Measurements from ENCODE around the gene DOK3.

Gene DOK3

DNA sequence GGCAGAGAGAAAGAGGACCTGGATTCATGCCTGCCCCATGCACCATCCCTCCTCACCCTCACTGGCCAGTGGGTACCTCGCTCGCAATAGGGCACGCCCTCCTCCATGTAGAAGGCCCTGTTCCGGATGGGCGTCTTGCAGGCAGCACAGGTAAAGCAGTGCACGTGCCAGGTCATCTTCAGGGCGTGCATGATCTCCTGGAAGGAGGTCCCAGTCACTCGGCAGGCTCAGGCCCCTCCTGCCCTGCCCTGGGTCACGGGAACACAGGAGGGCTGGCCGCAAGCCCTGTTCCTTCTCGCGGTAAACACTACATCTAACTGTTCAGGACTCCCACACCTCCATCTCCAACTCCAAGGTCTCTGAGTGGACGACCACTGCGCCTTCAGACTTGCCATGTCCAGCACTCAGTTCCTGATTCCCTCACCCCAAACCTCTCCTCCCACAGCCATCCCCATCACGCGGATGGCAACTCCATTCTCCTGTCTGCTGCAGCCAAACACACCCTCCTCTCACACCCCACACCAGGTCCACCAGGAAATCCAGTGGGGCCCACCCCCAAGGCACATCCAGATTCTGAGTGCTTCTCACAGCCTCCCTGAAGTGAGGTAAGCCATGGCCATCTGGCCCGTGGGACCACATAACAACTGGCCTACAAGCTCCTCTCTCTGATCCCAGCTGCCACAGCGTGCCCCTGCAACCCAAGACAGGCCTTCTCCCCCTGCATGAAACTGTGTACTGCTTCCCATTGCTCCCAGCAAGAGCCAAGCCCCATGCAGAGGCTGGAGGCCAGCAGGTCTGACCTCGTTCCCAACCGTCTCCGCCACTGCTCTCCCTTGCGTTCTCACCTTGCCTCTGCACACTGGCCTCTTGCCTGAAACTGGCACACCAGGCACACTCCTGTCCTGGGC is 25.4 kb downstream of the DOK3 start:
- no peak for DNase-seq (ENCODE audit: low read depth in 2 of 2)

DNA sequence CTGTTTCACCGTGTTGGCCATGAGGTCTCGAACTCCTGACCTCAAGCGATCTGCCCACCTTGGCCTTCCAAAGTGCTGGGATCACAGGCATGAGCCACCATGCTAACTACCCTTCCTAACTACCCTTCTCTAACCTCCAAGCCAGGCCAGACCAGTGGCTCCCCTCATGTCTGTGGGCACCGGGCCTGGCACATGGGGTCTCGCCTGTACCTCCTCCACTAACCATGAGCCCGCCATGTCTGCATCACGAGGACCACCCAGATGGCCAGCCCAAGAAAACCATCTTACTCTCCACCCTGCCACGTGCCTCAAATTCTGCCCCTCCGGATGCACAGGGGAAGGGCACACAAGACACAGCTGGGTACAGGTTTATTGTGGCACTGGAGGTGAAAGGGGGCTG is 26.6 kb downstream of the DOK3 start:
- DNase-seq (ENCODE audit: low read depth in 2 of 2) = no peak

DNA sequence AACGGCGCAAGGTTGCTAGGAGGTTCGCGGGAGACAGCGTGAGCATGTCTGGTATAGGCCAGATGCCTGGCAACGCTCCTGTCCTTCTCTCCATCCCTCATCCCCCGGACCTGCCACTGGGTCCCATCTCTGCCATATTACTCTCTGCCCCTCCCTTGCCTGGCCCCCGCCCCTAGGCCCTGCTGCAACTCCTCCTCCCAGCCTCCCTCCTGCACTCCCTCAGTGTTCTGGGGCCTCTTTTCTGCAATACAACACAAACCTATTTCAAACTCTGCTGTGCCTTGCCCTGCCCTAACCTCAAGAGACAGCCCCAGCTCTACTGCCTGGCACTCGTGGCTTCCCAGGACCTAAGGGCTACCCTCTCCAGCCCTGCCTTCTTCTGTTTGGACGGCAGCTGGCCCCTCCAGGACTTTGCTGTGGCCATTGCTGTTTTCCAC is 27.2 kb downstream of the DOK3 start:
- DNase-seq (ENCODE audit: low read depth in 2 of 2) = no peak

DNA sequence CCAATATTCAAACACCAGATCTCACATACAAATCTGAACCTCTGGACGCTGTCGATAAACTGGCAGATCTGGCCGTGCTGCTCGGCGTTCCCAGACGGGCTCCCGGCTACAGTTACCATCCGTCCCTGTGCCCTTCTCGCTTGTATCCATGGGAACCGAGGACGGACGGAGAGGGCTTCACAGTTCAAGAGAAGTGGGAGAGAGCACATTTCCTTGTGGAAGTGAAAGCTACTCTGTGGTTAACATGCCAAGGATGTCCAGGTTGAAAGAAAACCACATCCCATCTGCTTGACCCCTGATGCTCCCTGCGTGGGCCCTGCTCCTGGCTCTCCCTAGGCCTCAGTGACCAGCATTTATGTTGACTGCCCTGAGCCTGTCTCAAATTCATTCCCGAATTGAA is 29.9 kb downstream of the DOK3 start:
- DNase-seq (ENCODE audit: low read depth in 2 of 2) = no peak

DNA sequence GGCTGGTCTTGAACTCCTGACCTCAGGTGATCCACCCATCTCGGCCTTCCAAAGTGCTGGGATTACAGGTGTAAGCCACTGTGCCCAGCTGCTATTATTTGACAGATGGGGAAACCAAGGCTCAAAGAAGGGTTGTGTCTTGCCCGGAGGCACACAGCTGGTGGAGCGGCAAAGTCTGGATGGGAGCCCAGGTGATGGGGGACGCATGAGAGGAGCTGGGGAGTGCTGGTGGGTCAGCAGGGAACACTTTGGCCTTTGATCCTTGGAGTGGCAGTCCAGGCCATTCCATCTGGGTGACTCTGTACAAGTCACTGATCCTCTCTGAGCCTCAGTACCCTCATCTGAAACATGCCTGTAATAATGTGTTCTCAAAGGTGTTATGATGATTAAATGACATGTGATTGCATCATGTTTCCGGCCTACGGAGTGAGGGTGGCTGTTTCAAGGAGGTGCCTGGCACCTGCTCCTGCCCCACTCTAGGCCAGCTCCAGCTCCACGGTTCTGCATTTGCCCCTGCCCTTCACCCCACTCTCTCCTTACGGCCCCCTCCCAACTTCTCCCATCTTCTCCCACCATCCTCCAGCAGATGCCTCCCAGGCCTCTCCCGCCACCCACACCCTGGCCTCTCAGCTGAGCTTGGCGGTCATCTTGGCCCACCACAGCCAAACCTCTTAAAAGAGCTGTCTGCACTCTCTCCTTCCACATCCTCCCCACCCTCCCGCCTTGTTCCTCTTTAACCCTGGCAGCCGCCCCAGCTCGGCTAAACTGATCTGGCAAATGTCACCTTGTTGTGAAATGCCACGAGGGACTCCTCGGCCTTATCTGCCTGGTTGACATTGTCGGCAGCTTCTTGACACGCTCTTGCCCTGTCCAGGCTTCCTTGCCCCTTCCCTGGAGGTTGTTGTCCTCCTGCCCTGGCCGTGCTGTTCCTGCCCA is 30.6 kb downstream of the DOK3 start:
- no peak for DNase-seq (ENCODE audit: low read depth in 2 of 2)

DNA sequence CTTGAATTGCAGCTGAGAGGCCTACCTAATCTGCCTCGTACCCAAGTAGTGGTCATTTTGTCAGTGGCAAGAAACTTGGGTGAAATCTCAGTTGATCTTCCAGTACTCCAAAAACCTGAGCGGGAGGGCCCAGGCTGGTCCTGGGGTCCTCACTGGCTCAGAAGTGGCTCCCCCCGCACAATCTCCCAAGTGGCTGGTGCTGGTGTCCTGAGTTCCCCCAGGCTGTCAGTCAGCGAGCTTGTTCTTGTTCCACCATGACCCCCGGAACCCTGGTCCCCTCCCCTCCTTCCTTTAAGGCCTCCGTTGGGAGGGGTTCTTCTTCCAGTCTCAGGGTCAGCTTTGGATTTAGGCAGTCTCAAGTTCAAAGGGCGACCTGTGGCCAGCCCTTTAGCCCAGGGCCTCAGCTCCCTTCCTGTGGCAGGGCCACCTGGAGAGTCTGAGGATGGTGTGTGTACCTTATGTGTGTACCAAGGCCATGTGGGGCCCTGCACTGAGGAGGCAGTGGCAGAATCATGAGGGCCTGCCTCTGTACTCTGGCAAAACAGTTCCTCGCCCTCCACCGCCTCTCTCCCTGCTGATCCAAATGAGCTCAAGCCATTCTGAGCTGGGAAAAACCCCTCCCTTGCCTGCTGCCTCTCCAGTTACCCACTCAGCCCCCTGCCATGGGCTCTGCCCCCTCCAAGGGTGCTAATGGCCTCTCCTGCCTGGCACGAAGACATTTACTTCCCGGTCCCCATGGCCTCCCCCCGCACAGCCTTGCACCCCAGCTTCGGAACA is 31.7 kb downstream of the DOK3 start:
- DNase-seq (ENCODE audit: low read depth in 2 of 2) = no peak

DNA sequence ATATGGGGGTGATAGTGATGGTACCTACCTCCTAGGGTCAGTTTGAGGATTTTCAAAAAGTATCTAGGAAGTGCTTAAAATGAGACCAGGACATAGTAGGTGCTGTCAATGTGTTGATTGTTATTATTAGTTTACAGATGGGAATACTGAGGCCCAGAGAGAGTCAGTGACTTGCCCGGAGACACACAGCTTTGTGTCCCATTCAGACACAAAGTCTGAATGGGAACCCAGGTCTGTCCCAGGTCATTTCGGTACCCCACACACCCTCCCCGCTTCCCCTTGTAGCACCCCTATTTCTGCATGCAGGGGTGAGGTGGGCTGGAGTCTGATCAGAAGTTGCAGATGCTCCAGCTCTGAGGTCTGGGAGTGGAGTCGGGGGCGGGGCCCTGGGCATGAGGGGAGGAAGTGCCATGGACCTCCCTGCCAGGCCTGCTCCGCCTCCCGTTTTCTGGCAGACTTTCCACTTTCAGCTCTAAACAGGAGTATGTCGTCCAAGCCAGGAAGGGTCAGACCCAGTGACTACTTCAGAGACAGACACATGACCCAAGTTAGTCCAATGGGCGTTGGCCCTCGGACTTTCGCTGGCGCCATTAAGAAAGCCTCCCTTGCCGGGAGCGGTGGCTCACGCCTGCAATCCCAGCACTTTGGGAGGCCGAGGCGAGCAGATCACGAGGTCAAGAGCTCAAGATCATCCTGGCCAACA is 32.9 kb downstream of the DOK3 start:
- DNase-seq (ENCODE audit: low read depth in 2 of 2) = no peak

DNA sequence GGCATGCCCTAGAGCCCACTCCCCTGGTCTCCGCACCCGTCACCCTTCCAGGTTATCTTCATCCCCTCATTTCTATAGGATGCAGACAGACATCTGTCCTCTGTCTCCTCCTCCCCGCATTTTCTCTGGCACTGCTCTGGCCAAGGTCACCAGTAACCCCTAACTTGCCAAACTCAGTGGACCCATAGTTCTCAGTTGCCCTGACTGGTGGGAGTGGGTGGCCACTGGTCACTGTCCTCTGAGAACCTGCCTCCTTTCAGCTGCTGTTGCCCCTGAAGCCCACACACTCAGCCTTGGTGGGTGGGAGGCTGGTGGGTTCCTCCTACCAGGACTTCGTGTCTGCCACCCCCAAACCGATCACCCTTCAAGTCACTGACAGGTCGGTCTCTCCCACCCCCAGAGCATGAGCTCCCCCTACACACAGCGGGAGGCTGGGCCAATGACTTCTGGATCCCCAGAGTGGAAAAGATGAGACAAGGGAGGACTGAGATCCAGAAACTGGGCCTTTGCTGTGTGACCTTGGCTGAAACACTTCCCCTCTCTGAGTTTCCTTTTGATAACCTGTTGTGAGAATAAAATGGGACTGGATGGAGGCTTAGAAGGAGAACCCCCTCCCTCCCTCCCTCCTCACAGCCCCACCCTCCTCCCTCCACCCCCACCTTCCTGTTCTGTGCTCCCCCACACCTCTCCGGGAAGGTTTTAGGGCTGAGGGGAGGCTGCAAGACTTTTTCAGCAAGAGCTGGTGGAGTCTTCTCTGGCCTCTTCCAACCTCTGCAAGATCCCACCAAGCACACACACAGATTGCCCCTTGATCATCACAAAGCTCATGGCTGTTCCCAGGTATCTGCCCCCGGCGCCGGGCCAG is 33.8 kb downstream of the DOK3 start:
- no peak for DNase-seq (ENCODE audit: low read depth in 2 of 2)

DNA sequence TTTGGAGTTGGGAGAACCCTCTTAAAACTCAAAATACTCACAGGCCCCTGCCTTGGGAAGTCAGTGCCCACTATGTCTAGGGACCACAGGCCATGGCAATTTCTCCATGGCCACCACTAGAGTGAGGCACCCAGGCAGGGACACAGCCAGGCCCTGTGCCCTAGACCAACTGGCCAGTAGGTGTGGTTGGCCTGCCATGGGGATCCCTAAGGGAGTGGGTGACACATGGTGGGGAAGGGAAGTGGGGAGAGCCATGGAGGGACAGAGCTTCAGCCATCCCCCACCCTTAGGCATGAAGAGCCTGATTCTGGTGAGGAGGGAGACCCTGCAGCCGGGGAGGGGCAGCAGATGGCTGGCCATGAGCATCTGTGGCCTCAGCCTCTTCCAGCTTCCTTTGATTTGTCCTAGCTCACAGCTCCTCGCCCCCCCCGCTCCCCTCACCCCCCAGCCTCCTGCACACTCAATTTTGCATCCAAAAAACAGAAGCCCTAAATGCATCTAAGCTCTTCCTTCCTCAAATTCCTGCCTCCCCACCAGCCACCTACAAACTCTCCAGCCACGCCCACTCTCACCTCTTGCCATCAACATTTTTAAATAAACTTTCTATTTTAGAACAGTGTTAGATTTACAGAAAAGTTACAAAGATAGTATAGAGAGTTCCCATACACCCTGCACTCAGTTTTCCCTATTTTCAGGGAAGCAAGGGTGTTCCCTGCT is 34.6 kb downstream of the DOK3 start:
- DNase-seq (ENCODE audit: low read depth in 2 of 2) = no peak

DNA sequence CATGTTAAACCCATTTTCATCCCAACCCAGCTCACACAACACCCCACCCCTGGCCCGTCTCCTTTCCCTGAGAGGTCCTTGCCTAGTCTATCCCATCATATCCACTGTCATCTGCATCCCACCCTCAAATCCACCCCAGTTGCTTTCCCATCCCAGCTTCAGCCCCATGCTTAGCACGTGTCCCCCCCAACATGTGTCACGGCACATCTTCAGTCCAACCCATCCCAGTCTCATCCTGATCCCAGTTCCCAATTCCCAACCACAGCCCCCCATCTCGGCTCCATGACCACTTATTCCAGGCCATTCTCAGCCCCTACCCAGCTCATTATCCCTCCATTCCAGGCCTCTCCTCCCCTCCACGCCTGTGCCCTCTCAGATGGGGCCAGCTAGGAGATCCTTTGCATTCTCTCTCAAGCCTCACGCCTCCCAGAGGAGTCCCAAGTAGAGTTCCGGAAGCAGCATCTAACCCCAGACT is 35.6 kb downstream of the DOK3 start:
- DNase-seq (ENCODE audit: low read depth in 2 of 2) = no peak

DNA sequence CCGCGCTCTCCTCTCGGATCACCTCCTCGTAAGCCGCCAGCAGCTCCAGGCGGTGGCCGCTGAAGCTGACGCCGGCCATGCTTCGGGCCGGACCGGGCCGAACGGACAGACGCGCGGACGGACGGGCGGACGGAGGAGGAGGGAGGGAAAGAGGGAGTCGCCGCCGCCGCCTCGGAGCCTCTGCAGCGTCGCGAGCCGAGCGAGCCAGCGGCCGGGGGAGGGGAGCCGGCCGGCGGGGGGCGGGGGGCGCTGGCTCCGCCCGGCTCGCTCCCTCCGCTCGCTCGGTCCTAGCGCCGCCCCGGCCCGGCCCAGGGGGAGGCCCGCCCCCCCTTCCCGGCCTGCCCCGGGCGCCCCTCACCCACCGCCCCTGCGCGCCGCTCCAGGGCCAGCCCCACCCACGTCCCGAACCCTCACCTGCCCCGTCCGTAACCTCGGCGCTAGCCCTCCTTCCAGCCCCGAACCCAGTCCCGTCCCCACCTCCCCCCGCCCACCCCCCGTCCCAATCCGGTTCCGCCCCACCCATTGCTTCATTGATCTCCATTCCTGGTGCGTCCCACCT is 36.1 kb downstream of the DOK3 start, which contains the start of gene DBN1:
DBN1 (minus strand) TSS at position 192 of the 559 bp plus-strand sequence; CDS start at position 79, 113 bp downstream.
- DNase-seq (ENCODE audit: low read depth in 2 of 2) = no peak

DNA sequence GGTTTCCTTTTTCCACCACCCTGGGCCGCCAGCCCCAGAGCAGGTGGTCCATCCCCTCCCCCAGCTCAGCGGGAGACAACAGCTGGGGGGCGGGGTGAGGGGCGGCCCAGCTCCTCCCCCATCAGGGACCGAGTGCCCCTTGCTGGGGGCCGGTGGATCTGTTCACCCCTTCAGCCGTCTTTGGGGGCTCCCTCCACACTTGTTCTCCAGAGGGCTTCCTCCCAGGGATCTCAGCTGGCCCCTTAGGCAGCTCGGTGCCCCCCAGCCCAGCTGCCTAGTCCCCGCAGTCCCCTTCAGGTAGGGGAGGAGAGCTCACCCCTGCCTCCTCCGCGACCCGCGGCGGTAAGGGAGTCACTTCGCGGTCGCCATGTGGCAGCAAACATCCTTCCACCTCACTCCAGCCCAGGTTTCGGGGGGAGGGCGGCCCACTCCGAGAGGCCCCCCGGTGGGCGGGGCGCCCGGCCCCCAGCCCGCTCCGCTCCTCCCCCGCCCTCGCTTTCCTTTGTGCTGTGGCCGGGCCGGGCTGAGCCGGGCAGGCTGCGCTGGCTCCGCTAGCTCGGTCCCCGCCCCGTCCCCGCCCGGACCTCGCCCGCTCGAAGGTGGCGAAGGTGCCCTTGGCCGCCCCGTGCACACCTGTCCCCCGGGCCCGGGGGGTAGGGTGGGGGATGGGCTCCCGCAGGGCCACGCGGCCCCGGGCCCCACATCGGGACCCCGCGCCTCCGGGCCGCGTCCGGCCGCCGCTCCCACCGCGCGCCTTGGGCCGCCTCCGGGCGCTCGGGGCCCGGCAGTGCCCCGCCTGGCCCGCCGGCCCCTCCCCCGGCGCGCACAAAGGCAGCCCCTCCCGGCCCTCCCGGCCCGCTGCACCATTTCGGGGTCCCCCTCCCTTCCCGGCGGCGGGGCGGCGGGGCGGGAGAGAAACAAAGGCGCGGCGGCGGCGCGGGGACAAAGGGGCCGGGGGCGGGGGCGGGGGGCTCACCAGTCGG is 36.9 kb downstream of the DOK3 start:
- DNase-seq (ENCODE audit: low read depth in 2 of 2) = peak in 1 of 2 experiments; percentile 42

DNA sequence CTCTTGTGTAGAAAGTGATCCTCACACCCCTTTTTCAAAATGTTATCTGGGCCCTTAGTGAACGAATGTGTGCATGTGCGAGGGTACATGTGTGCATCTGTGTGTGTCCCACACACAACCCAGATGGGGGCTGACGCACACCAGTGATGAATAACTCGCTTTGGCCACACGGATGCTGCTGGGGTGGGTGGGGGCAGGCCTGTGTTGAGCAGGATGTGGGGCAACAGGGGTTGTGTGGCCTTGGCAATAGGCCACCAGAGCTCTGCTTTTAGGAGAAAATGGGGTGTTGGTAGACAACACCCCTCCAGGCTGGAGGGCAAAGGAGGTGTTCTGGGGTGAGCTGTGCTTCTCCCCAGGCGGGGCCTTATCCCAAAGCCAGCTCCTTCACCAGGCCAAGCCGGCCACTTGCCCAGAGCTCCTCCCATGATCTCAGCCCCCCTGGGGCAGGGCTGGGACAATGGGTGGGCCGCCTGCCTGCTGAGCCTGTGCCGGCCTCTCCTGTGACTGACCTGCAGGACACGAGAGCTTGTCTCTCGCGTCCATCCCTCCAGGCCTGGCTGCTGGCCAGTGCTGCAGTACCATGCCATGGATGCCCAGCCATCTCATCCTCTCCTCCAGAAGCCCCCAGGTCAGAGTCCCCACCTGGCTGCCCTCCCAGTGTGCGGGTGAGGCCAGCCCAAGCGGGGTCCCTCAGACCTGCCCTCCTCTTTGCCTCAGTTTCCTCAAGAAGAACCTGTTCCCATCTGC is 37.8 kb downstream of the DOK3 start:
- DNase-seq (ENCODE audit: low read depth in 2 of 2) = no peak

DNA sequence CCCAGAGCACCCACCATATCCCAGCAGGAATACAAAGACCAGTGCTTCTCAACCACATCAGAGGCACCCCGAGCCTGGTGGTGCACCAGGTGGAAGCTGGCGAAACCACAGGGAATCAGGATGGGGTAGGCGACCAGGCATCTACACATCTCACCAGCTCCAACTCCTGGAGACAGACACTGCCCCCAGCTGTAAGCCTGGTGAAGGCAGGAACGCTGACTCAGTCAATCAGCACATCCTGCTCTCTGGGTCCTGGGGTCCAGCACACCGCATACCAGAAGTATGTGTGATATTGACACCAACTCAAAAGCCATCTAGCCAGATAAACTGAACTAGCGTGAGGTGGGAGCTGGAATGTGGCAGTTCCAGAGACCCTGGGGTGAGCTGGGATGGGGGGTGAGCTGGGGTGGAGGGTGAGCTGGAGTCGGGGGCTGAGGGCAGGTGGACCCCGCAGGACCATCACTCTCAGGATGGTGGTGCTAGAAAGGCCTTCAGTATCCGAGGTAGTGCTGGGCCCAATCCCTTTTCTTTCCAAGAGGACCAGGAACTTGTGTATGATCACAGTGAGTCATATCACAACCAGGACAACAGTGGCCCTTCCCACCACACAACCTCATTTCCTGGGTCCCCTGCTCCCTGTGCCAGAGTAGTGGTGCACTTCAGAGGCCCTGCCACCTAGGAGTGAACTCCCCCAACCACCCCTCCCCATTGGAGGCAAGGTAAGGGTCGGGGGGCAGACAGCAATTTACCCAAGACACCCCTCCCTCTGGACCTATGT is 38.7 kb downstream of the DOK3 start:
- no peak for DNase-seq (ENCODE audit: low read depth in 2 of 2)

DNA sequence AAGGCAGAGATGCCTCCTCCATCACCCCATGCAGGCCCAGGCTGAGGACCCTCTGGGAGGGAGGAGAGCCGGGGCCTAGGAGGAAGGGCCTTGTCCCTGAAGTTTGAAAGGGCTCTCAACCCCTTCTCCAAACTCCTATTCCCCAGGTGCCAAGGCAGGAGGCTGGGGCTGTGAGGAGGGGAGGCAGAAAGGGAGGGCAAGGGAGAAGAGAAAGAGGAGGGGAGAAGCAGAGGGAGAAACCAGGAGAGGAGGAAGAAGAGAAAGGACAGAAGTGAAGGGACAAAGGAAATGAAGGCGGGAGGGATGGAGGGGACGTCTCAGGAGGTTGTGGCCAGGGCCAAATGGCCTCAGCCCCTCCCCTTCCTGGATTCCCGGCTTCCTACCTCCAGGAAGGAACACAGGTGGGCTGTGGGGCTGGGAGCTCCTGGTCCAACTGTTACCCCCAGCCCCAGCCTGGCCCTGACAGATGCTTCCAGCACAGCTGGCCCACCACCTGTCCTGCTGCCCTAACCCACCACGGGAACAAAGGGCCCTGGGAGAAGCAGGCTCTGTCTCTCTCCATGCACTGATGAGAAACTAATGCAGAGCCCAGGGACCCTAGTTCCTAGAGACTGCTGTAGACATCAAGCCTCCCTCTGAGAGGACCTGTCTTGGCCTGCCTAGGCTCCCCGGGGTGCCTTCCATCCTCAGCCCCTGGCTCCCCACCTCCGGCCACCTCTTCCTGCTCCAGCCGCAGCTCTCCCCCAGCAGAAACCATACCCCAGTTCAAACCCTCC is 39.7 kb downstream of the DOK3 start:
- DNase-seq (ENCODE audit: low read depth in 2 of 2) = no peak
